Stomach (tissue), 9 donors: ENCODE measurements around the gene FASTK. TPM values are rescaled to one million over a fixed set of nuclear protein-coding genes. Genes with fewer than 3 reads are reported as not detected.
"Not testable (repeated sequence)": the region's sequence is repeated elsewhere in the genome, so short reads cannot be mapped to it uniquely, and the experiment has no call there.

Source experiments
- DNase-seq, 2 donors: peaks; one replicate each; pipeline versions ENCODE4 v3.0.0 to v3.0.0-alpha.2; 2013 to 2019
- H3K27ac ChIP-seq, 5 donors: fragments of 200-600 bp in 4 of 5; sonication (generic) in 4 of 5; one replicate each; pipeline ENCODE4 v1.5.1; 2013 to 2019; ENCODE audit warnings: mild to moderate bottlenecking in 1 of 5, moderate library complexity in 1 of 5
- H3K27me3 ChIP-seq, 3 donors: fragments of 200-600 bp; sonication (generic); one replicate each; pipeline ENCODE4 v1.5.1; 2017 to 2019; ENCODE audit warnings: mixed run types in 1 of 3
- H3K36me3 ChIP-seq, 4 donors: fragments of 200-600 bp; sonication (generic); 1 replicate in 3 of 4; 2 replicates in 1 of 4; pipeline ENCODE4 v1.5.1; 2016 to 2019
- H3K4me1 ChIP-seq, 4 donors: fragments of 200-600 bp; sonication (generic); one replicate each; pipeline ENCODE4 v1.5.1; 2016 to 2019
- H3K4me3 ChIP-seq, 4 donors: fragments of 200-600 bp; sonication (generic) in 3 of 4; one replicate each; pipeline ENCODE4 v1.5.1; 2016 to 2019; ENCODE audit warnings: mild to moderate bottlenecking in 1 of 4
- H3K9me3 ChIP-seq, 4 donors: fragments of 200-600 bp; sonication (generic); one replicate each; pipeline ENCODE4 v1.5.1; 2016 to 2019
- CTCF ChIP-seq, 7 experiments: fragments of 450-650 bp in 4 of 7; fragments of 200-600 bp in 3 of 7; sonication (generic) in 3 of 7; IDR thresholded peaks; one replicate each; pipeline ENCODE4 v1.5.1; 2016 to 2019; ENCODE audit warnings: antibody characterized with exemption in 7 of 7, control low read depth in 2 of 7, mild to moderate bottlenecking in 1 of 7
- EP300 ChIP-seq: sonication (generic); formaldehyde crosslinking; IDR thresholded peaks from one replicate; pipeline ENCODE4 v1.6.1; 2017; ENCODE audit warnings: antibody characterized with exemption
- POLR2A ChIP-seq, 4 donors: fragments of 450-650 bp; IDR thresholded peaks; one replicate each; pipeline ENCODE4 v1.6.1; 2016; ENCODE audit warnings: antibody characterized with exemption in 4 of 4, control low read depth in 2 of 4, mild to moderate bottlenecking in 1 of 4, moderate library complexity in 1 of 4
- POLR2AphosphoS5 ChIP-seq, 3 donors: sonication (generic); formaldehyde crosslinking; IDR thresholded peaks; one replicate each; pipeline ENCODE4 v1.6.1; 2016; ENCODE audit warnings: antibody characterized with exemption in 3 of 3
- WGBS, 5 donors: extraction: QIAGEN DNeasy Blood & Tissue Kit in 3 of 5; methylation state at CpG; one replicate each; pipeline versions ENCODE4 v1.1.5 to v1.1.7; 2013 to 2018; 5-methylcytosine and 5-hydroxymethylcytosine counted together
- intact Hi-C: fragments of 100-400 bp; cut with DNase I; formaldehyde crosslinking; loops from one replicate; pipeline ENCODE4 v1.15.1; 2023; ENCODE audit warnings: low total_unique reads
- polyA plus RNA-seq, 3 donors: library from polyadenylated mRNA; stranded (reverse); fragments of 200-250 nt; gene quantifications; one replicate each; pipeline ENCODE4 v1.2.3, GENCODE V29; 2013
- total RNA-seq, 5 donors: library from RNA; depleted of rRNA; stranded (reverse); fragments of >200 nt; gene quantifications; one replicate each; pipeline versions ENCODE4 v1.1.0 to v1.2.3, GENCODE V29; 2014 to 2016
- donor health status: healthy with polysubstance abuse.
- donor health status: Bipolar disorder and iron deficiency.
- donor health status: healthy.

Gene FASTK
- total and polyA plus RNA-seq, 8 donors, result 40.0 to 415 (median 122) TPM

DNA sequence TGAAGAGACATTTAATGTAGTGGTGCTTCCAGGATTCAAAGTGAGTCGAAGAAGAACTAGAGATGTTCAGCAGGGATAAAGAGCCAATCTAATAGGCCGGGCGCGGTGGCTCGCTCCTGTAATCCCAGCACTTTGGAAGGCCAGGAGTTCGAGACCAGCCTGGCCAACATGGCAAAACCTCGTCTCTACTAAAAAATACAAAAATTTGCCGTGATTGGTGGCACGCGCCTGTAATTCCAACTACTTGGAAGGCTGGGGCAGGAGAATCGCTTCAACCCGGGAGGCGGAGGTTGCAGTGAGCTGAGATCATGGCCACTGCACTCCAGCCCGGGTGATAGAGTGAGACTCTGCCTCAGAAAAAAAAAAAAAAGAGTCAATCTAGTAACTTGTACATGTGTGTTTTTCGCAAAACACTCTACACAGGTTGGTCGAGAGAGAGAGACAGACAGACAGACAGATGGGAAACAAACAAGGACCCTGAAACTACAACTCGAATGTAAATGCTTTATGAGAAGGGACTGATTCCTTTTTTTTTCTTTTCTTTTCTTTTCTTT, 51.6 kb downstream of the FASTK start:
- whole genome bisulfite sequencing, 5 donors, result 47 to 61% (median 50%) methylated on average over 17 of the region's 17 CpGs
- Histone ChIP-seq H3K36me3 (peaks cover 0 to 27% (median 19%) of the 10 kb centered on the region in 4 donors), H3K9me3 (no peaks in the 10 kb centered on the region), H3K27ac (peak overlapping the region; percentile 84 to 91 (median 88)), H3K4me1 (peaks cover 5 to 43% (median 26%) of the 10 kb centered on the region in 4 donors), H3K27me3 (no peaks in the 10 kb centered on the region), H3K4me3 (peak overlapping the region; percentile 60 to 82 (median 72))
- TF ChIP-seq POLR2A (IDR thresholded peaks at IDR 0.05), result no peak
- no peak for TF ChIP-seq CTCF (IDR thresholded peaks at IDR 0.05)
- TF ChIP-seq EP300, result no peak
- TF ChIP-seq POLR2AphosphoS5 (IDR thresholded peaks at IDR 0.05), result no peak
- intact Hi-C loops, result no loop called here
- no peak for DNase-seq

DNA sequence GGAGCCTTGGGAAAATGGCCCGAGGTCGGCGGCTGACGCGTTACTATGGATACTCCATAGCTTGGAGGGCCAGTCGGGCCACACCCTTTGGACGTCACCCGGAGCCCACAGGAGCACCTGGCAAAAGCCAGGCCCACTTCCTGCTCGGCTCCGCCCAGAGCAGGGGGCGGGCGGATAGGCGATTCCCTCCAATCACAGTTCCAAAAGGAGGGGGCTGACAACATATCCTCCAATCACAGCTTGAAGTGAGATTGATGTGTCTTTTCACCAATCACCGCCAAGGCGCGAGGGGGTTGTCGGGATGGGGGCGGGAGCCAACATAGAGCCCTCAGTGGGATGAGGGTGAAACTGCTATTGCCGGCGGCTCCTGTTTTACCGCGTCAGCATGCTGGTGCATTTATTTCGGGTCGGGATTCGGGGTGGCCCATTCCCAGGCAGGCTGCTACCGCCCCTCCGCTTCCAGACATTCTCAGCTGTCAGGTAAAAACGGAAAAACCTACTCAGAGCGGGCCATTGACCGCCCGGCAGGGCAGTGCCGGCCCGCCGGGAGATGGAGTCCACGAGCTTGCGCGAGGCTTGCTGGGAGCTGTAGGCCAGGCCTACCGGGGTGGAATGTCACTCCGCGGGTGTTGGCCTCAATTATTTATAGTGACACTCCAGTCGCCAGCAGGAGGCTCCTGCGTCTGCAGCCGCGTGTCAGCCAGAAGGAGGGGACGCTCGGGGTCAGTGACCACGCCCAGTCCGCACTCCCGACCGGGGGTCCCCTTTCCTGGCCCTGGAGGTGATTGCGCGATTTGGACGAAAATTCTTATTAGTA, 52.3 kb downstream of the FASTK start, which contains the start of gene ABCB8:
TSS of gene ABCB8 (plus strand) at position 320 of the 817 bp plus-strand sequence. CDS start at position 386, 66 bp downstream.
- peak within 1 kb of the TSS; percentile 84 to 91 (median 88) for H3K27ac ChIP-seq
- peak within 1 kb of the TSS; percentile 60 to 82 (median 72) for H3K4me3 ChIP-seq
- no peaks in the 10 kb centered on the region for H3K9me3 ChIP-seq
- intact Hi-C loops, result no loop called here
- peak; percentile 99 to 100 for DNase-seq
- peaks cover 0 to 6% (median 0%) of the 10 kb centered on the region in 3 donors for H3K27me3 ChIP-seq
- TF ChIP-seq POLR2AphosphoS5 (IDR thresholded peaks at IDR 0.05), result peak; percentile 41 to 68 (median 48)
- no peak for TF ChIP-seq EP300
- peak in 4 of 7 experiments; percentile 15 to 65 (median 44) for TF ChIP-seq CTCF (IDR thresholded peaks at IDR 0.05)
- peak in 1 of 4 donors; percentile 43 for TF ChIP-seq POLR2A (IDR thresholded peaks at IDR 0.05)
- WGBS, 5 donors, result 0 to 1% (median 0%) methylated on average over 34 to 53 of the region's 53 CpGs
- H3K4me1 ChIP-seq, result peaks cover 5 to 43% (median 26%) of the 10 kb centered on the region in 4 donors
- H3K36me3 ChIP-seq, result peaks cover 0 to 20% (median 13%) of the 10 kb centered on the region in 4 donors

DNA sequence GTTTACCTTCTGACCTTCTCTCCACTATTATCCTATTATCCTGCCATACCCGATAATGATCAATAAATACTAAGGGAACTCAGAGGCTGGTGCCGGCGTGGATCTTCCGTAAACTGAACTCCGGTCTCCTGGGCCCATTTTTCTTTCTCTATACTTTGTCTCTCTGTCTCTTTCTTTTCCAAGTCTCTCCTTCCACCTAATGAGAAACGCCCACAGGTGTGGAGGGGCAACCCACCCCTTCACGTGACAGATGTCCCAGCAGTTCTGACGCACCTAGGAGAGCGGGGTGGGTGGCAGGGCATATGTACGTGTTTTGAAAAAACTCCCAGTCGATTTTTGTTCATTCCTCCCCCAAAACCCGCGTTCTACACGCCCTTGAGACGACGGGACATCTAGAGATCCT, 52.9 kb downstream of the FASTK start:
- H3K27me3 ChIP-seq, intact Hi-C loops, DNase-seq, H3K9me3 ChIP-seq: not testable (repeated sequence)
- TF ChIP-seq EP300, result peak; percentile 10
- Histone ChIP-seq H3K4me3 (peak overlapping the region; percentile 60 to 82 (median 72)), H3K4me1 (peaks cover 5 to 36% (median 26%) of the 10 kb centered on the region in 4 donors), H3K27ac (peak overlapping the region; percentile 77 to 88 (median 87)), H3K36me3 (peaks cover 0 to 14% (median 8%) of the 10 kb centered on the region in 4 donors)
- 6 to 14% (median 8%) methylated on average over 16 of the region's 16 CpGs for whole genome bisulfite sequencing, 5 donors

DNA sequence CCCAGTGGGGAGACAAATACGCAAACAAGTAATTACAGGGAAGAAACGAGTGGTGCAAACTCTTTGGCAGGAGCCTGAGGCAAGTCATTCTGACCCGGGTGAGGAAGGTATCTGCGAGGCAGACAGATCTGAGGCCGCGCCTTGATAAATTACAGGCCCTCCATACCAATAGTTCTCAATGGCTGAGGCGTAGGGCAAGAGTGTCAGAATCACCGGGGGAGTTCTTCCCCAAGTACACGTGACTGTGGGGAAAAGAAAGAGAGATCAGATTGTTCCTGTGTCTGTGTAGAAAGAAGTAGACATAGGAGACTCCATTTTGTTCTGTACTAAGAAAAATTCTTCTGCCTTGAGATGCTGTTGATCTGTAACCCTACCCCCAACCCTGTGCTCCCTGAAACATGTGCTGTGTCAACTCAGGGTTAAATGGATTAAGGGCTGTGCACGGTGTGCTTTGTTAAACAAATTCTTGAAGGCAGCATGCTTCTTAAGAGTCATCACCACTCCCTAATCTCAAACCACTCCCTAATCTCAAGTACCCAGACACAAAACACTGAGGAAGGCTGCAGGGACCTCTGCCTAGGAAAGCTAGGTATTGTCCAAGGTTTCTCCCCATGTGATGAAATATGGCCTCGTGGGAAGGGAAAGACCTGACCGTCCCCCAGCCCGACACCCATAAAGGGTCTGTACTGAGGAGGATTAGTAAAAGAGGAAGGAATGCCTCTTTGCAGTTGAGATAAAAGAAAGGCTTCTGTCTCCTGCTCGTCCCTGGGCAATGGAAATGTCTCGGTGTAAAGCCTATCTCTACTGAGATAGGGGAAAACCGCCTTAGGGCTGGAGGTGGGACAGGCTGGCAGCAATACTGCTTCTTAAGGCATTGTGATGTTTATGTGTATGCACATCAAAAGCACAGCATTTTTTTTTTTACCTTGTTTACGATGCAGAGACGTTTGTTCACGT, 53.6 kb downstream of the FASTK start:
- H3K36me3 ChIP-seq, intact Hi-C loops, H3K9me3 ChIP-seq, H3K27me3 ChIP-seq: not testable (repeated sequence)
- peaks cover 5 to 35% (median 26%) of the 10 kb centered on the region in 4 donors for H3K4me1 ChIP-seq
- 41 to 52% (median 44%) methylated on average over 19 of the region's 19 CpGs for WGBS, 5 donors
- peak in 1 of 2 donors; percentile 47 for DNase-seq
- peak overlapping the region in 2 of 4 donors; percentile 81 to 82 for H3K4me3 ChIP-seq
- H3K27ac ChIP-seq, result peak overlapping the region in 4 of 5 donors; percentile 84 to 88 (median 88)

Other genes starting within 250 kb of the FASTK start
- 100 to 1,000 TPM in 1 of 5 donors, 1 to 10 TPM in 1, under 1 TPM in 1, not detected in 2; 0.72 to 105 (median 4.6) TPM for gene AOC1, start 228.3 kb downstream of the FASTK start, total RNA-seq
- gene AOC1, start 228.3 kb downstream of the FASTK start, polyA plus RNA-seq, result 1 to 10 TPM in 1 of 3 donors, under 1 TPM in 2; 0.31 to 1.3 (median 0.46) TPM
- 10 to 100 TPM in 2 of 5 donors, 1 to 10 TPM in 3; 4.5 to 77.7 (median 8.8) TPM for gene KCNH2, start 102.5 kb downstream of the FASTK start, total RNA-seq
- 10 to 100 TPM in 1 of 3 donors, 1 to 10 TPM in 2; 4.0 to 13.4 (median 4.2) TPM for gene KCNH2, start 102.5 kb downstream of the FASTK start, polyA plus RNA-seq
- gene NOS3, start 89.8 kb downstream of the FASTK start, total RNA-seq, result 10 to 100 TPM in 3 of 5 donors, 1 to 10 TPM in 2; 6.2 to 45.1 (median 27.7) TPM
- gene NOS3, start 89.8 kb downstream of the FASTK start, polyA plus RNA-seq, result 1 to 10 TPM; 2.5 to 5.3 (median 4.4) TPM
- gene ATG9B, start 56.3 kb downstream of the FASTK start, total RNA-seq, result 10 to 100 TPM in 1 of 5 donors, under 1 TPM in 1, not detected in 3; 0.55 to 33.0 TPM
- 10 to 100 TPM in 1 of 3 donors, under 1 TPM in 1, not detected in 1; 0.31 to 17.1 TPM for gene ATG9B, start 56.3 kb downstream of the FASTK start, polyA plus RNA-seq
- 10 to 100 TPM; 14.1 to 57.2 (median 33.9) TPM for gene ABCB8, start 52.4 kb downstream of the FASTK start, total RNA-seq
- 10 to 100 TPM in 1 of 3 donors, 1 to 10 TPM in 2; 9.5 to 19.1 (median 10.0) TPM for gene ABCB8, start 52.4 kb downstream of the FASTK start, polyA plus RNA-seq
- gene ASIC3, start 32.3 kb downstream of the FASTK start, total RNA-seq, result 10 to 100 TPM in 2 of 5 donors, under 1 TPM in 3; 0.29 to 25.9 (median 0.43) TPM
- 1 to 10 TPM; 2.7 to 4.7 (median 3.7) TPM for gene ASIC3, start 32.3 kb downstream of the FASTK start, polyA plus RNA-seq
- 10 to 100 TPM in 2 of 5 donors, 1 to 10 TPM in 1, under 1 TPM in 1, not detected in 1; 0.87 to 46.1 (median 11.0) TPM for gene CDK5, start 22.9 kb downstream of the FASTK start, total RNA-seq
- gene CDK5, start 22.9 kb downstream of the FASTK start, polyA plus RNA-seq, result 10 to 100 TPM in 2 of 3 donors, 1 to 10 TPM in 1; 8.3 to 13.3 (median 11.8) TPM
- 100 to 1,000 TPM in 4 of 5 donors, 10 to 100 TPM in 1; 65.9 to 296 (median 128) TPM for gene SLC4A2, start 21.2 kb downstream of the FASTK start, total RNA-seq
- gene SLC4A2, start 21.2 kb downstream of the FASTK start, polyA plus RNA-seq, result 100 to 1,000 TPM; 121 to 157 (median 124) TPM
- 10 to 100 TPM; 12.7 to 78.2 (median 42.9) TPM for gene TMUB1, start 2.7 kb upstream of the FASTK start, total RNA-seq
- 10 to 100 TPM; 69.6 to 86.8 (median 72.4) TPM for gene TMUB1, start 2.7 kb upstream of the FASTK start, polyA plus RNA-seq
- gene AGAP3, start 5.7 kb upstream of the FASTK start, total RNA-seq, result 100 to 1,000 TPM in 2 of 5 donors, 10 to 100 TPM in 3; 32.5 to 342 (median 83.9) TPM
- 10 to 100 TPM; 36.0 to 60.8 (median 45.8) TPM for gene AGAP3, start 5.7 kb upstream of the FASTK start, polyA plus RNA-seq
- not detected for gene GBX1, start 86.9 kb upstream of the FASTK start, total RNA-seq
- gene GBX1, start 86.9 kb upstream of the FASTK start, polyA plus RNA-seq, result not detected
- gene ASB10, start 106.4 kb upstream of the FASTK start, total RNA-seq, result not detected
- under 1 TPM in 1 of 3 donors, not detected in 2; 0.05 TPM for gene ASB10, start 106.4 kb upstream of the FASTK start, polyA plus RNA-seq
- gene H2BK1, start 129.7 kb upstream of the FASTK start, total RNA-seq, result not detected
- not detected for gene H2BK1, start 129.7 kb upstream of the FASTK start, polyA plus RNA-seq
- 10 to 100 TPM in 3 of 5 donors, 1 to 10 TPM in 2; 5.2 to 28.0 (median 13.4) TPM for gene ABCF2, start 146.4 kb upstream of the FASTK start, total RNA-seq
- 10 to 100 TPM; 14.3 to 16.3 (median 16.1) TPM for gene ABCF2, start 146.4 kb upstream of the FASTK start, polyA plus RNA-seq
- gene CHPF2, start 151.7 kb upstream of the FASTK start, total RNA-seq, result 100 to 1,000 TPM in 1 of 5 donors, 10 to 100 TPM in 4; 12.8 to 100 (median 66.9) TPM
- gene CHPF2, start 151.7 kb upstream of the FASTK start, polyA plus RNA-seq, result 10 to 100 TPM in 2 of 3 donors, 1 to 10 TPM in 1; 5.8 to 15.5 (median 13.8) TPM
- 100 to 1,000 TPM in 1 of 5 donors, 10 to 100 TPM in 4; 11.6 to 105 (median 22.5) TPM for gene SMARCD3, start 167.9 kb upstream of the FASTK start, total RNA-seq
- 10 to 100 TPM; 27.4 to 43.5 (median 38.6) TPM for gene SMARCD3, start 167.9 kb upstream of the FASTK start, polyA plus RNA-seq